ELF-1 (cell line): ENCODE measurements around the gene MGAT5.

ENCODE experiments used
- DNase-seq: peaks from one replicate; pipeline ENCODE4 v3.0.0-alpha.2; 2016; ENCODE audit warnings: low read depth, low spot score

The MGAT5 gene

DNA sequence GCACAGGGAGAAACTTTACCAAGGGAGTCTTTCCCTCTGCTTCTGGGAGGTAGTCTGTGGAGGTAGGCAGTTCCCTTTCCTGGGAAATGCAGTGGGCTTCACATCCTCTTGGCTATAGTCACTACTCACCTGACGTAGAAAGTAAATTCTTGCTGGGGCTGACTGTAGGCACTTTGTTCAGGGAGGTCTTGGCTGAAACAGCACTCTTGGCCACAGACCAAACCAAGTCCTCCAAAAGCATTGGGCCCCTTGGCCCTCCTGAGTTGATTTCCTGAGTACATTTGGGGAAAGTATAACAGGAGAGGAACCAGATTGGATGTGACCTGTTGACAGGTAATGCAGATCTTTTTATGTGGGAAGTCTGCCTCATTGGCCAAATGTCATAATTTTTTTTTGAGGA, 108.9 kb downstream of the MGAT5 start:
- no peak for DNase-seq

DNA sequence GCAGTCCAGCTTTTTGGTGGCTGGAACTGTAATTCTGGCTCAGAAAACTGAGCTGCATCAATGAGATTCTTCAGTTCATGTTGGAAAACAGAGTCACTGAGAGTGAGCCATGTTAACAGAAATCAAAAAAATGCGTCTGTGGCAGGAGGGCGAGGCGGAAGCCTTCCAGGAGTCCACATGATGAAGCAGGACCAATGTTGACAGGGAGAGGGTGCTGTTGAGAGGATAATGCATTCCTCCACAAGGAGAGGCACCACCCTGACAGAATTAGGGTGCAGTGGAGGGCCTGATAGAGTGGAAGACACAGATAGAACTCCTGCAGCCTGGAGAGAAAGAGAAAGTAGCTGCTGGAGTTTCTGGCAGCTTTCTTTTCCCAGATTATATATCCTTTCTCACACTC, 111.5 kb downstream of the MGAT5 start:
- peak; percentile 12 for DNase-seq

DNA sequence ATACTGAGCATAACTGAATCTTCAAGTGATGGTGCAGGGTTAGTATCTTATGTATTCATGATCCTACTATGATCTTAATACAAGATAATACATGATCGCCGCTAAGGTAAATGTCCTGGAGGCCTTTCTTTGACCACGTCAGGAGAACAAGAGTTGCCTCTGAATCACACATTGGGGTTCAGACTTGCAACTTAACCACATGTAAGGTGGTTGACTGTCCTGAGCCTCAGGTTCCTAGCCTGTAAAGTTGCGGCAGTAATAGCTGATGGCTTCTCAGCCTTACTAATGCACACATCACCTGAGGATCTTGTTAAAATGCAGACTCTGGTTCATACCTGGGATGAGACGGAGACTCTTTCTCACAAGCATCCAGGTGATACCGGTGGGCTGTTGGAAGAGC, 112.5 kb downstream of the MGAT5 start:
- no peak for DNase-seq

DNA sequence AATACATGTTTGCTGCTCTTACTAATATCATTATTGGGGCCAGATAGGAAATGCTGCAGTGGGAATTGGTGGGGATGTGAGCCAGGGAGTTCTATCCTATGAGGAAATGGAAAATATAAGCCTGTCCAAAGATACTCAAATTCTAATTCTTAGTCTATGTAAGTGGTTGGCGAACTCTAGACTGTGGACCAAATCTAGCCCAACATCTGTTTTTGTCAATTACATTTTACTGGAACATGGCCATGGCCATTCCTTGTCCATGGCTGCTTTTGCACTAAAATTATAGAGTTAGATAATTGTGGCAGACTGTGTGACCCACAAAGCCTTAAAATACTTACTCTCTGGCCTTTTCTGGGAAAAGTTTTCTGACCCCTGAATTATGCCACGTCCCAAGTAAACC, 113.3 kb downstream of the MGAT5 start:
- DNase-seq, result no peak

DNA sequence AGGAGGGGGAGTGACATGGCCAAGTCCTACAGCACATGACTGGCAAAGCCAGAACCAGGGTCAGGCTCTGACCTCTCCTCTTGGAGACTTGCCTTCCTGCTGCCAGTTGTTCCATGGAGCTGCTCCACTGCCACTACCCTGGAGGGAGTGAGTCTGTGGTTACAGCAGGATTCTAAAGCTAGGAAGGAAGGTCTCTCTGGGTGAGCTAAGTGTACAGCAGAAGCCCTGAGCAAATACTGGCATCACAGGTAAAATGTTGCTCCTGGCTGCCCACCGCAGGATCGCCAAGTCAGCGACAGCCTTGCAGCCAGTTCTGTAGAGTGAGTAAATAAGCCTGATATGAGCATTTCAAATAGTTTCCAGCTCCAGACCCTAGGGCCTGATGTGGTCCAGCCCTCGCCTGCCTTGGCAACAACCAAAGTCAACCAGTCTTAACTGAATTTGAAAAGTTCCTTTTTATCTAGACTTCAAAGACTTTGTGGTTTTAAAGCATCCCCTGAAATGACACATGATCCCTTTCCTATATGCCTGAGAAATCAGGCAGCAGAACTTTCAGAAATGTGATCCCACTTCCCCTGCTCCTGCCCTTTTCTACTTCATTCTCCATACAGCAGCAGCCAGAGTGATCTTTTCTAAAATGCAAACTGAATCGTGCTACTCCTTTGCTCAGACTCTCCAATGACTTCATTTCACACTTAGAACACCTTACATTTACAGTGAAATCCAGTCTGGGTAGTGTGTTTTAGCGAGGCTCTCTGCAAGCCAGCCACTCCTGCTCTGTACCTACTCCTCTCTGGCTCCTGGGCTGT, 114.3 kb downstream of the MGAT5 start:
- DNase-seq, result no peak

DNA sequence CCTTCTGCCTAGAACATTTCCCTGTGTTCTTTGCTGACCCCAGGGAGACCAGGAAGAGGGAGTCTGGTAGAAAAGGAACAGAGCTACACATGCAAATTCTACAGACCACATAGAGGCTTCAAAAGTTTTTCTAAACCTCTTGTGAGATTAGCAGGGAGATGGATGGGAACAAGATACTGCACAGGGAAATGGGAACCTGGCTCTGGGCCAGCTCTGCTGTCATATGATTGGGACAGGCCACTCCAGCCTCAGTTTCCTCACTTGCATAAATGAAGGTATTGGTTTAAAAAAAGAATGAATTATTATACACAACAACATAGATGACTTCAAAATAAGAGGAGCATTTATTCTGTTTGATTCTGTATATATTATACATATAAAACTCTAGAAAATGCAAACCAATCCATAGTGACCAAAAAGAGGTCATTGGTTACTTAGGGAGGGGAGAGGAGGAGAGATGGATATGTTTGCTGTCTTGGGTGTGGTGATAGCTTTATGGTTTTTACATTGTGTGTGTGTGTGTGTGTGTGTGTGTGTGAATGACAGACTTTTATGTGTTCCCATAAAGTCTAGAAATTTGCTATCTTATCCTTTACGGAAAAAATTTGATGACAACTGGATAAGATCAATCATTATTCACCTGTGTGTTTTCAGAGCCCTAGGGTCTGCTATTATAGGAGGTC, 115.5 kb downstream of the MGAT5 start:
- no peak for DNase-seq

DNA sequence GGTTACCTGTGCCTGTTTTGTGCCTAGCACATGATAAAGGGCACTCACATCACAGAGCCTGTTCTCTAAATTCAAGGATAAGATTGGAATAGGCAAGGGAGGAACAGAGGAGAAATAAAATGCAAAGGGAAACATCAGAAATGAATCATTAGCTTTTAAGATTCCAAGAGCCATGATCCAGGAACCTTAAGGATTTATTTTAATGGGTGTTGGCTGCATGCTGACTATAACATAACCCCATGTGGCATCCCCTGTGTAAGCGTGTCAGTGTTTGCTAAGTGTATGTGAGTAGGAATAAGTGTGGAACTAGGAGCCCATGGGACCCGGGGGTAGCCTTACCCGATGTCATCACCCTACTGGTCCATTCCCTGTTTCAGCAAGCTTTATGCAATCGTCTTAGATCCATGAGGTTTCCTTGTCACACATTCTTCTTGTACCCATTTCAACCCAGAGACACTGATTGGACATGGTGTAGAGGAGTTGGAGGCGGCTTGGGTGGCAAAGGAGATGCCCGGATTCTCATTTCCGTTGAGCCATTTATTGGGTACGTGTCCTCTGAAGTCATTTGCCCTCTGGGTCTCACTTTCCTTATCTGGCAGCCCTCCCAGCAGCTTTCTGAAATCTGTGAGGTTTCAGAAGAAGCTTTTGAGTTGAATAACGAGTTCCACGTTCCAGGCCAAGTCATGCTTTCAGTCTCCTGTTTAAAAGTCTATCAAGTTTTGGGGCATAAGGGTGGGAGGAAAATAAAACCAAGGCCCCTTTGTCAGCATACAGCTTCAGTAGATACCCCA, 117.0 kb downstream of the MGAT5 start:
- DNase-seq, result no peak

DNA sequence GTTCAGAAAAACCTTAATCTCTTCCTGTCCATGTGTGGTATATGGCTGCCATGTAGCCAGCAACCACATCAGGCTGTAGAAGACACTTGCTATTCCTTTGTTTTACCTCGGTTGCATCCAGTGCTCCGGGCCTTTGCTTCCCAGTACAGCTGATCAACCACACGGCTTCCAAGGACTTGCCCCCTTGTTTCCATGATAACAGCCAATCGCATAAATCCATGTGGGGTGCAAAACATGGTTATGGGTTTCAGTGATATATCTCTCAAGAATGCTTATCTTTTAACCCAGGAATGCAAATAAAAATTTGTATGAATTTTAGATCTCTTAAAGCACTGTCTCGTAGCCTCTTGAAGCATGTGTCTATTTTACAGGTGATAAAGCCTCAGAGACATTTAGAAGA, 118.3 kb downstream of the MGAT5 start:
- no peak for DNase-seq

DNA sequence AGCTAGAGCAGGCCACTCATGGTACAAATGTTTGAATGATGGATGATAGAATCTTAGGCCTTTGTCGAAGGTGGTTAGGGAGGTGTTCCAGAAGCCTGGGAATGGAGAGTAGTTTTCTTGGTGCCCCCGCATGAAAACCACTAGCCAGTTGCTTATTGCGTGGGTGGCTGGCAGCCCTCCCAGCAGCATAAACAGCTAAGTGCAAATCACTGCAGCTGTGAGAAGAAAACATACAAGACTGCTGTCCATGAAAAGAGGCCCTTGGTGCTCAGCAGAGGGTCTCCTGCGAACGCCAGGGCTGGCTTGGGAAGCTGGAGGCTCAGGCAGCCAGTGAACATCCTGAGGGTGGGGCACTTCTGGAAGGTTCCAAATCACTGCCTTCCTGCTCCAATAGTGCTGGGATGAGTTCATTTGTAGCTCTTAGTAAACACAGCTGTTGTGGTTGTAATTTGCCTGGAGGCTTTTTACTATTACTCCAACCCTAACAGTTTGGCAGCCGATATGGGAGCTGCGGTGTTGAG, 118.8 kb downstream of the MGAT5 start:
- peak; percentile 10 for DNase-seq

DNA sequence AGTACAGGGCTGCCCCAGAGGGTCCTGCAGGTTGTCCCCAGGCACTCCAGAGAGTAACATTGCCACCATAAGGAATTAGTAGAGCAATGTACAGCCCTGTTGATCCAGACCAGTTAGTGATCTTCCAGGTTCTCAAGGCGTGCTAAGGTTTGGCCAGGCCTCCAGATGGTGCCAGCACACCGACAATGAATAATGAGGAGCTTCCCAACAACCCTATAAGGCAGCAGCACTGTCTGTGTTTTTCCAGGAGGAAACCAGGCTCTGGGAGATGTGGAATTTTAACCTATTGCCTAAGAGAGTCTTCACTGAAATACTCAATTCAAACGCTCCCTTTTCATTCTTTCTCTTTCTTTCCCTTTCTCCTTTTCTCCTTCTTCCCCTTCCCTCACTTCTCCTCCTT, 122.1 kb downstream of the MGAT5 start:
- peak; percentile 57 for DNase-seq

DNA sequence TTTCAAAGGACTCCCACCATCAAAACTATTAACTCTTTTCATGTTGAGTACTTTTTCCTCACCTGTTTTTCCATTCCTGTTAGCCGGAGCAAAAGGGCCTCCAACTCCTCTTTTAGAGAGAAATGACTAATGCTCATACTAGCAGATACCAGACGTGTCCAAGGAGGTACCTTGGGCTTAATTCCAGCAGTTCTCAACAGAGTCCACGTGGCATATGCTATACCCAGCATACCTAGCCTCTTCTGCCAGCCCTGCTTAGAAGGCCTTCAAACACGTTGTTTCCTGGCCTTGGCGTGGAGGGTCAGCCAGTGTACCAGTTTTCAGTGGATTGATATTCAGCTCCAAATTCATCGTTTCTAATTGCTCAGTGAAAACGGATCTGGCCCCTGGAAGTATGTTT, 123.9 kb downstream of the MGAT5 start:
- no peak for DNase-seq

DNA sequence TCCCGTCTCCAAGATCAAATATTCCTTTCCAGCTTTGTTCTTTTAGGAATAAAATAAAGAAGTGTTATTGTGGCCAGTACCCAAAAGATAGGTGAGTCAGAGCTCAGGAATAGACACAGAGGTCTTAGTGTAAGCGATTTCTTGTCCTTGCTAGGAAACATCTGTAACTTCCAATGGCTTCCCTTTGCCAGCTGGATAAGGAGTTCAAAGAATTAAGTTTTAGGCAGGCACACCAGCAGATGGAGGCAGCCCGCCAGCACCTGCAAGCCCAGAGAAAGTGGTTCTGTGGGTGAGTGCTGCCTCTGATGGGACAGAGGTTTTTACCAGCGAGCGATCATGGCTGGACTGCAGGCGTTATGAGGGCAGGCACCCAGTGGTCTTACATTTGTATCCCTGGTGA, 125.4 kb downstream of the MGAT5 start:
- DNase-seq, result no peak

DNA sequence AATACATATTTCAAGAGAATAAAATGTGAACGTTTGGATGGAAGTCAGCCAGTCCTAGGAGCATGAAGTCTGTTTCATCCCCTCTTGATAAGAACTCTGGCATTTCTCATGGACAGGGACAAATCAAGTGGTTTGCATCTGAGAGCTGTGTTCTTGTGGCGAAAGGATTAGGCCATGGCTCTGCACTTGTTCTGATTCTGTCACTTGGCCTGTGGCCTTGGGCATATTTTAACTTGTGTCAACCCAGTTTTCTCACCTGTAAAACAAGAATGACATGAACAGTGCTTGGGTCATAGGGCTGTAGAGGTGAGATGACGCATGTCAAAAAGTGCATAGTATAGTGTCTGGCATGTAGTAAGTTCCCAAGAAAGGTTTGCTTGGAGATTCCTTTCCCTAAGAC, 125.8 kb downstream of the MGAT5 start:
- no peak for DNase-seq

DNA sequence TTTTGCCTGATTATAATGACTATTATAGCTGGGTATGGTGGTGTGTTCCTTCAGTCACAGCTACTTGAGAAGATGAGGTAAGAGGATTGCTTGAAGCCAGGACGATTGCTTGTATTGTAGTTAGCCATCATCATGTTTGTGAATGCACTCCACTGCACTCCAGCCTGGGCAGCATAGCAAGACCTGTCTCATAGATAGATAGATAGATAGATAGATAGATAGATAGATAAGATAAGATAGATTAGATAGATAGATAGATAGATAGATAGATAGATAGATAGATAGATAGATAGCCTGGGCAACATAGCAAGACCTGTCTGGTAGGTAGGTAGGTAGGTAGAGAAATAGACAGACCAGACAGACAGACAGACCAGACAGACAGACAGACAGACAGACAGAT, 127.3 kb downstream of the MGAT5 start:
- DNase-seq, result no peak

DNA sequence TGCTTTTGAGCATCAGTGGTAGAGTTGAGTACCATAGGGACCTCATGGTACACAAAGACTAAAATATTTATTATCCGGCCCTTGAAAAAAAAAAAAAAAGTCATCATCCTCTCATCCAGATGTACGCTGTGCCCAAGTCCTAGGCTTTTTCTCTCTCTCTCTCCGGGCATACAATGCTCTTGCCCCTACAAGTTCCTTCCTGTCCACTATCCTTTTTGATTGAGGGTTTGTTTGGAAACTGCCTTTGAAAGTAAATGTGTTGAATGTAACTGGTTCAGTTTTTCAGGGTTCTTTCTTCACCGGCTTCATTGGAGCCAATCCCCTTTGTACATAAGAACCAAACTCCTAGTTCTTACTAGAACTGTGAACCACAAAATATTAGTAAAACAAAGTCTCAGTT, 130.3 kb downstream of the MGAT5 start:
- DNase-seq, result no peak

DNA sequence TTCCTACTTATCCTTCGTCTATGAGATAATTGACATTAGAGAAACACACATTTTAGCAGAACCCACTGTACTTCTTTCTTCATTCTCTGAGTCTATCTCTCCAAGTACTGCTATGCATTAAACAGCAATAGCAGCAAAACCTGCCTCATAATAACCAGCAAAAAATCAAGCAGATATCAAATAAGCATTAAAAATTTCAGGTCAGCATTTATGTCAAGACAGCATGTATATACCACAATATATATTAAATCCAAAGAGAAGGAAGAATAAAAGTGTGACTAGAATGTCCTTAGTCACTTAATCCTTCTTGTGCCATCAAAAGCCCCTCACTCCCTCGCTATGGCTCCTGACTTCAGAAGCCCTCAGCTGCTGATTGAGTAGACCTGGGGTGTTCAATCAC, 131.3 kb downstream of the MGAT5 start:
- DNase-seq, result no peak

DNA sequence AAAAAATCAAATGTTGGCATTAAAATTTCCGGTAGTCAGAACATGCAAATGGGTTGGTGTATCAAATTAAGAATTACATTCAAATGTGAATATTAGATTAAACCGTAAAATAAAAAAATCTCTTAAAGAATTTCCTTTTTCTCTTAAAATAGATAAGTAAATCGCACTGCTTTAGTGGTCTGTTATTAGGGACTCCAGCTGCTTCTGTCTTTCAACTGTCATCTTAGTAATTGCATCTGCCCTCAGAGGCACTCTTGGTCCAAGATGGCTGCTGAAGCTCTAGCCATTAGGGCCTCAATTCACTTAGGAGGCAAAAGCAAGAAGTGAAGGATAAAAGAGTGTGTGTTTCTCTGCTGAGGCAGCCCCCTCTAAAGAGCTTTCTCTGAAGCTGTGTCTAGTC, 132.4 kb downstream of the MGAT5 start:
- DNase-seq, result no peak

DNA sequence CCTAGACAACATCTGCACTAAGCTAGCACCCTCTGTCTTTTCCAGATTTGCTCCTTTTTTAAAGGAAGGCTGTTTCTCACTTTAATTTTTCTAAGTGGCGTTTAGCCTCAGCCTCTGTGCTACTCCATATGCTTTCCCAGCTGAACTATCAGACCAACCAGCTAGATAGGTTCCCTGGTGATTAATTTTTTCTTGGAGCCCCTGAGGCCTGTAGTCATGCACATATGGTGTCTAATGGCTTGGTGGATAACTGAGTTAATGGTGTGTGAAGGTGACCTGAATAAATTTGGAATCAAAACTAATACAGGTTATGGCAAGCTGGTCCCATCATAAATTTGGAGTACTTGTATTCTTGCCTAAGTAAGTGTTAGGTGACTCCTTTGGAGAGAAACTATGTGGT, 135.5 kb downstream of the MGAT5 start:
- no peak for DNase-seq

DNA sequence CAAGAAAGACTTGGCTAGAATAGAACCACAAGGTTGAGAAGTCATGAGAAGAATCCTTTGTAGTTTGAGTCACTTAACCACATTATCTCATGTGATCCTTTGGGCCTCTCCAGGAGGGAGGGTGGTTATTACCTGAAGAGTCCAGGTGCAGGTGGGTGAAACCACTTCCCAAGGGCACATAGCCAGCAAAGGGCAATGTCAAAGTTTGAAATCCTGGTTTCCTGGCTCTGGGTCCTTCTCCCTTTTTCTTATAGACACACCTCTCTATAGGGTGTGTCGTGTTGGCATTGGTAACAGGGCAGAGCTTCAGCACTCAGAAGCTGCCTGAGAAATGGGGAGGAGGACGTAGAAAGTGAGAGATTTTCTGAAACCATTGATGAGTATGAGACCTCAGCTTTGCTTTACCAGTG, 137.9 kb downstream of the MGAT5 start:
- DNase-seq, result no peak

DNA sequence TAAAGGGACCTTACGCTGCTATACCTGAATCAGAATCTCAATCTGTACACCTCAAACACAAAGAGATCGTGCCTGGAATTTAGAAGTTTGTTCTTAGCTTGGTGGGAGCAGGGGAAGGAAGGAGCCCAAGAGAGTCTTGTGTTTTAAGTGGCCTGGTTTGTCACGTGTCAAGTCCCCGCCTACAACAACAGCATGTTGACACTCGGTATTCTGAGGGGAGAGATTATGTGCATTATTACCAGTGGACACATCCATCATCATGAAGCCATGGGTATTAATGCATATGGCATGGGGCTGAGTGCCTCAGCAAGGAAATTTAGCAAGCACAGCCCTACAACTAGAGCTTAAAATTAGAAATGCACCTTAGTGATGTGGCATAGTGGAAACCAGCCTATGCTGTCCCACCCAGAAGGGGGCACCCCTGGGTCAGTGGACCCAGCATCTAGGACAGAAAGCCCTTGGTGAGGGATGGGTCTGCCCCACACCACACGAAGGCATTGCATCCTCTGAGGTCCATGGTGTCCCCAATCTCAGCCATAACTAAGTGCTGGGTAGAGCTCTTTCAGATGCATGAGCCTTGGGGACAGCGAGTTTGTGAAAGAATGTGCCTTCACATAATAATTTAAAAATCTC, 138.7 kb downstream of the MGAT5 start:
- DNase-seq, result peak; percentile 5

DNA sequence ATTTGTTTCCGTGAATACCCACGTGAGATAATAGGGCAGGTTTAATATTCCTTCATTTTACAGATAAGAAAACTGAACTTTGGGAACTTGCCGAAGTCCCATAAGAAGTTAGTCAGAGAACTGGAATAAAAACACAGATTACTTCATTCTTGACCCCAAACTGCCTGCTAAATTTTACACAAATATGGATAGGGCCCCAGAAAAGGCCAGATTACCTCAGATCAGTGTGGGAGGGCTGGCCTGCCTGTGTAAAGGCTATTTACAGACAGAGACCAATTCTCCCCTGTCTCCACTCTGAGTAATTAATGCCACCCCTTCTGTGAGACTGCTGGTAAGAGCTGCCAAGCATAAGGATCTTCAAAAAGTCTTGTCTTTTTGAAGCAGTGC, 139.2 kb downstream of the MGAT5 start:
- no peak for DNase-seq

DNA sequence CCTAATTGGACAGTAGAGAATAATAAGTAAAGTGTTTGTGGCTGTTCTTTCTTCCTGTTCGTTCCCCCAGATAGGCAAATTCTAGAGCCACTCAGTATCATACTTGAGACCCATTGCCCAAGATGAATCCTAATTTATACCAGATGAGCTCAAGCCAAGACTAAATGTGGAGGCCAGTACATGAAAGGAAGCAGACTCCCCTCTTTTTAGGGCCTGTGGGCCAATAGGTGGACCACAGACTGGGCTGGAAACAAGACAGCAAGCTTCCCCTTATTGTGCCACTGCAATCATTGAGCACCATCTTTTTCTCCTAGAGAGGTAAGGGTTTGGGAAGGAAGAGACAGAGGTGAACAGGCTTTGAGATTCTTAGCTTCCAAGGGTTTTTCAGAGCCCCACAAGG, 141.9 kb downstream of the MGAT5 start:
- DNase-seq, result no peak
